Iris pigment epithelial cell (primary cell): ENCODE results near the gene UGT2B11.
"Not testable (repeated sequence)": the region's sequence is repeated elsewhere in the genome, so short reads cannot be mapped to it uniquely, and the experiment has no call there.

Experiments
- DNase-seq: peaks from one replicate; pipeline ENCODE4 v3.0.0-alpha.2; 2011; ENCODE audit warnings: low read depth

Gene UGT2B11

GRCh38 chr4:69214716-69215115, at the start of gene UGT2B11:
UGT2B11 (minus strand) TSS chr4:69214748; CDS start chr4:69214722, 26 bp downstream.
- DNase-seq, result no peak

- DNase-seq, result not testable (repeated sequence)
Observed at GRCh38 chr4:69253147-69253772, 38.7 kb upstream of the UGT2B11 start.

- DNase-seq, result not testable (repeated sequence)
Observed at GRCh38 chr4:69250884-69251283, 36.3 kb upstream of the UGT2B11 start.

GRCh38 chr4:69242562-69243240, 28.2 kb upstream of the UGT2B11 start:
- not testable (repeated sequence) for DNase-seq

GRCh38 chr4:69241746-69242145, 27.2 kb upstream of the UGT2B11 start:
- DNase-seq, result not testable (repeated sequence)

GRCh38 chr4:69240787-69241186, 26.2 kb upstream of the UGT2B11 start:
- not testable (repeated sequence) for DNase-seq

GRCh38 chr4:69239557-69240168, 25.1 kb upstream of the UGT2B11 start:
- DNase-seq, result no peak

- no peak for DNase-seq
Observed at GRCh38 chr4:69239092-69239491, 24.5 kb upstream of the UGT2B11 start.

GRCh38 chr4:69224891-69225290, 10.3 kb upstream of the UGT2B11 start:
- no peak for DNase-seq

GRCh38 chr4:69223277-69223676, 8.7 kb upstream of the UGT2B11 start:
- not testable (repeated sequence) for DNase-seq

GRCh38 chr4:69218491-69218890, 3.9 kb upstream of the UGT2B11 start:
- DNase-seq, result not testable (repeated sequence)

GRCh38 chr4:69210911-69211310, 3.6 kb downstream of the UGT2B11 start:
- DNase-seq, result no peak

- not testable (repeated sequence) for DNase-seq
Observed at GRCh38 chr4:69198506-69198905, 16.0 kb downstream of the UGT2B11 start.

- no peak for DNase-seq
Observed at GRCh38 chr4:69196209-69196965, 18.2 kb downstream of the UGT2B11 start.

GRCh38 chr4:69194166-69194565, 20.4 kb downstream of the UGT2B11 start:
- no peak for DNase-seq

GRCh38 chr4:69191905-69192304, 22.6 kb downstream of the UGT2B11 start:
- not testable (repeated sequence) for DNase-seq

- DNase-seq, result not testable (repeated sequence)
Observed at GRCh38 chr4:69190621-69191020, 23.9 kb downstream of the UGT2B11 start.

GRCh38 chr4:69181519-69182169, 32.9 kb downstream of the UGT2B11 start:
- DNase-seq, result not testable (repeated sequence)

- DNase-seq, result not testable (repeated sequence)
Observed at GRCh38 chr4:69179817-69180216, 34.7 kb downstream of the UGT2B11 start.

- not testable (repeated sequence) for DNase-seq
Observed at GRCh38 chr4:69178751-69179205, 35.8 kb downstream of the UGT2B11 start.

- DNase-seq, result peak; percentile 17
Observed at GRCh38 chr4:69170233-69171134, 44.1 kb downstream of the UGT2B11 start.
